IMR-90 (cell line): Measurements from ENCODE around the gene RUNX3.

ENCODE experiments used
- BHLHE40 ChIP-seq: fragments of 150-350 bp; IDR thresholded peaks from 2 replicates; pipeline ENCODE4 v1.6.1; 2016; ENCODE audit warnings: mild to moderate bottlenecking, low read depth, low read length
- CEBPB ChIP-seq: IDR thresholded peaks from 2 replicates; pipeline ENCODE4 v1.6.1; 2012; ENCODE audit warnings: low read depth, low read length, improper control_type of control experiment
- POLR2A ChIP-seq: IDR thresholded peaks from 2 replicates; pipeline ENCODE4 v1.6.1; 2012; ENCODE audit warnings: mild to moderate bottlenecking, low read depth, low read length
- TF ChIP-seq, protein P1 (sequence below): conservative IDR thresholded peaks from 2 replicates; pipeline ENCODE4 v1.5.1; 2012; ENCODE audit warnings: mild to moderate bottlenecking, low read depth, low read length, improper control_type of control experiment
- TF ChIP-seq, protein P2 (sequence below): fragments of 150-350 bp; IDR thresholded peaks from 2 replicates; pipeline ENCODE4 v1.6.1; 2017; ENCODE audit warnings: mild to moderate bottlenecking, antibody characterized with exemption, low read length, low read depth

DNA sequence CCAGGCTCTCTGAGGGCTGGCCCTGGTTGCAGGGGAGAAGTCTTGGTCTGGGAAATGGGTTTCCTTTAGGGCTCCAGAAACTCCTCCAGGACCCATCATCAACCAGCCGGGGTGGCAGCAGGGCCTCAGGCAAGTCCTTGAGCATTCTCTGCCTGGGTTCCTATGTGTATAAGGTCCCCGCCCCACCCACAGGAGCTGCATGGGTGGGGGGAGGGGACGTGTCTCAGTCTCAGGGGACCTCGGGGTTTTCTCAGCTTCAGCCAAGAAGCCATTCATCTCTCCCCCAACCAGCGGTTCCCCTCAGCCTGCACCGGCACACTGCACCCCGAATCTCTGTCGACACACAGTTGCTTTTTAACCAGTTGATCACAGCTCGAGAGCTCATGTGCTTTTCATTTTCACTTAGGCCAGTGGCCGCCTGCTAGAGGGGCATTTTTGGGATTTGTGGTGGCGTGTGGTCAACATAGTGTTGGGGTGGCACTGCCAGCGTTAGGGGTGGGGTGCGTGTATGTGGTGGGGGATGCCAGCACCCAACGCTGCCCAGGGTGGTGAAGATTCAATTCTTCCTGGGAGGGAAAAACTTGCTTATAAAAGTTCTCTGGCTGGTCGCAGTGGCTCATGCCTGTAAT lies 6.5 kb downstream of the RUNX3 start:
- TF ChIP-seq, protein P1, sequence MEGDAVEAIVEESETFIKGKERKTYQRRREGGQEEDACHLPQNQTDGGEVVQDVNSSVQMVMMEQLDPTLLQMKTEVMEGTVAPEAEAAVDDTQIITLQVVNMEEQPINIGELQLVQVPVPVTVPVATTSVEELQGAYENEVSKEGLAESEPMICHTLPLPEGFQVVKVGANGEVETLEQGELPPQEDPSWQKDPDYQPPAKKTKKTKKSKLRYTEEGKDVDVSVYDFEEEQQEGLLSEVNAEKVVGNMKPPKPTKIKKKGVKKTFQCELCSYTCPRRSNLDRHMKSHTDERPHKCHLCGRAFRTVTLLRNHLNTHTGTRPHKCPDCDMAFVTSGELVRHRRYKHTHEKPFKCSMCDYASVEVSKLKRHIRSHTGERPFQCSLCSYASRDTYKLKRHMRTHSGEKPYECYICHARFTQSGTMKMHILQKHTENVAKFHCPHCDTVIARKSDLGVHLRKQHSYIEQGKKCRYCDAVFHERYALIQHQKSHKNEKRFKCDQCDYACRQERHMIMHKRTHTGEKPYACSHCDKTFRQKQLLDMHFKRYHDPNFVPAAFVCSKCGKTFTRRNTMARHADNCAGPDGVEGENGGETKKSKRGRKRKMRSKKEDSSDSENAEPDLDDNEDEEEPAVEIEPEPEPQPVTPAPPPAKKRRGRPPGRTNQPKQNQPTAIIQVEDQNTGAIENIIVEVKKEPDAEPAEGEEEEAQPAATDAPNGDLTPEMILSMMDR: no peak
- TF ChIP-seq CEBPB (no peak), POLR2A (no peak), BHLHE40 (no peak)
- TF ChIP-seq, protein P2, sequence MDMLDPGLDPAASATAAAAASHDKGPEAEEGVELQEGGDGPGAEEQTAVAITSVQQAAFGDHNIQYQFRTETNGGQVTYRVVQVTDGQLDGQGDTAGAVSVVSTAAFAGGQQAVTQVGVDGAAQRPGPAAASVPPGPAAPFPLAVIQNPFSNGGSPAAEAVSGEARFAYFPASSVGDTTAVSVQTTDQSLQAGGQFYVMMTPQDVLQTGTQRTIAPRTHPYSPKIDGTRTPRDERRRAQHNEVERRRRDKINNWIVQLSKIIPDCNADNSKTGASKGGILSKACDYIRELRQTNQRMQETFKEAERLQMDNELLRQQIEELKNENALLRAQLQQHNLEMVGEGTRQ: no peak
